AG08396 (cell line): ENCODE data around the gene DAGLA.

ENCODE experiments used
- DNase-seq: peaks from one replicate; pipeline ENCODE4 v3.0.0; 2012; ENCODE audit warnings: low spot score, mixed read lengths

The DAGLA gene

GRCh38 chr11:61711037-61711436 lies 30.8 kb downstream of the DAGLA start:
- DNase-seq = no peak

GRCh38 chr11:61711498-61711897 lies 31.3 kb downstream of the DAGLA start:
- DNase-seq = no peak

DNA sequence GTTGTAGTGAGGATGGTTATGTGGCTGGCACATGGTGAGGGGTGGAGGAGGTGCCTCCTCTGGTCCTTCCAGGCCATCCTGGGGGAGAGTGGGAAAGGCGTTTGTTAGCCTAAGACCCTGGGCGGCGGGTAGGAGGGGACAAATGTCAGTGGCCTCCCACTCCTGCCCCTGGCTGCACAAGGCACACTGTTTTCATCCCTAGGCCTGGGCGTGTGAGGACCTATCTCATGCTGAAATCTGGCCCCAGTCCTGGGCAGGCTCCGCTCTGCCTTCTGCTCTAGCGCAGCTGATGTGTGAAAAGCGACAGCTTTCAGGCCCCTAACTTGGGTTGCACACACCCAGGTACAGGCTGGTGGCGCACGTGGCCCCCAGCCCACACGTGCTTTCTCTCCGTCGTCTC lies 32.1 kb downstream of the DAGLA start:
- no peak for DNase-seq

GRCh38 chr11:61712846-61713245 lies 32.7 kb downstream of the DAGLA start:
- no peak for DNase-seq

GRCh38 chr11:61713464-61713863 lies 33.3 kb downstream of the DAGLA start:
- DNase-seq = no peak

- no peak for DNase-seq
Observed at GRCh38 chr11:61713906-61714305, 33.7 kb downstream of the DAGLA start.

GRCh38 chr11:61714316-61714715 lies 34.1 kb downstream of the DAGLA start:
- DNase-seq = no peak

GRCh38 chr11:61714916-61715315 lies 34.7 kb downstream of the DAGLA start:
- DNase-seq = no peak

DNA sequence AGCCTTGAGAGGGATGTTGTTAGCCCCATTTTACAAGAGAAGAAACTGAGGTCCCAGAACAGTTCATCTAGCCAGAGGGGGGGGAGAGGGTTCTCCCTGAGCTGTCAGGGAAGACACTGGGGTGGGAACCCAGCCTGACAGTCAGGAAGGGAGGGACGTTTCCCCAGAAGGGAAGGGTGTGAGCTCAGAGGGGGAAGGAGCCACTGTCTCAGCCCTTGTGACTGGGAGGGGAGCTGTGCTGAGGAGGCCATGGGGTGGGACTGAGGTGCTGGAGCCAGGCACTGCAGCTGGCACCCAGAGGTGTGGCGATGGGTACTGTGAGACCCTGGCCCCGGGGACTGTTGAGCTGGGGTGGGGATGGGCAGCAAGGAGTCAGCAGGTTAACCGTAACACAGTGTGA lies 35.7 kb downstream of the DAGLA start:
- DNase-seq = no peak

- no peak for DNase-seq
Observed at GRCh38 chr11:61716478-61717285, 36.5 kb downstream of the DAGLA start.

DNA sequence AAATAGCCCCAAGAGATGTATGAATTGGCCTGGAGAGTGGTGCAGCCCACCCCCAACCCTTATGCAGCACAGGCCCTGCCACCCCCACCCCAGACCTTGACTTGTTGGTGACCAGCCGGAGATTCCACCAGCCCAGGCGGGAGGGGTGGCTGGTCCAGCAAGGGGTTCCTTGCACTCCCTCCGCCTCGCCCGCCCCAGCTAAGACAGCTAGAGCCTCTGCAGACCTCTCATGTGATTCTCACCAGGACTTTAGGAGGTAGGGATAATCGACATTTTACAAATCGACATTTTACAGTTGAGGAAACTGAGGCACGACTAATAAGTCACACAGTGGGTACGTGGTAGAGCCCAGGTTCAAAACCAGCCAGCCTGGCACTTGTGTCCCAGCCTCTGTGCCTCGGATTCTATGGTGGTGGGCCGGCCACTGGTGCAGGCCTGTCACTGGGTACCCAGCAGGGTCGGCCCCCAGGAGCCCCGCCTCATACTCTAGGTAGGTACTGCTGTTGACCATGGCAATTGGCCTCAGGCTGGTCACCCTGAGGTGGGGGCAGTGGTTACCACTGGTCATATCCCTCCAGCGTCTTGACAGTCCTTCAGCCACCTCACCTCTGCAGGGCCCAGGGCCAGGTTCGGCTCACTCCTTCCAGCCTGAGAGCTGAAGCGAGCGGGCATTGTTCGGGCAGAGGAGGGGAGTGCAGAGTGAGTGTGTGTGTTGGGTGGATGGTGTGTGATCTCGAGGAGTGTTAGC lies 37.3 kb downstream of the DAGLA start:
- no peak for DNase-seq

DNA sequence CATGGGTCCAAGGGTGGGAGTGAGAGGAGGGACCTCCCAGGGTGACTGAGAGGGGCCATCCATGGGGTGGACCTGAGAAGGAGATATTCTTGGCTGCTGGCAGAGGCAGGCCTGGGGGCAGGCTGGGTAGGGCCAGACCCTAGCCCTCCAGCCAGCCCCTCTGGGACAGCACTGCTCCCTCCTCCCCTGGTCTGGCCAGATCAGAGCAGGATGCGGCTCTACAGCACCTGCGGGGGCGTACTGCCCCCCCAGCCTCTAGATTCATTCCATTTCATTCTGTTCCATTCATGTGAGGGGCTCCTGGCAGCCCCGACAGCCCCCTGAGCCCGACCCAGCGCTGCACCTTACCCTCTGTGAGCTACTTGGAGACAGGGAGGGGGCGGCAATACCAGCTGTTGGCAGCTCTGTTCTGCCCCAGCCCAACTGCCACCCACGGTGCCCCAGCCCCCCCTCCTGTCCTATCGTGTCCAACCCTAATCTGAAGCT lies 37.9 kb downstream of the DAGLA start:
- peak; percentile 44 for DNase-seq

DNA sequence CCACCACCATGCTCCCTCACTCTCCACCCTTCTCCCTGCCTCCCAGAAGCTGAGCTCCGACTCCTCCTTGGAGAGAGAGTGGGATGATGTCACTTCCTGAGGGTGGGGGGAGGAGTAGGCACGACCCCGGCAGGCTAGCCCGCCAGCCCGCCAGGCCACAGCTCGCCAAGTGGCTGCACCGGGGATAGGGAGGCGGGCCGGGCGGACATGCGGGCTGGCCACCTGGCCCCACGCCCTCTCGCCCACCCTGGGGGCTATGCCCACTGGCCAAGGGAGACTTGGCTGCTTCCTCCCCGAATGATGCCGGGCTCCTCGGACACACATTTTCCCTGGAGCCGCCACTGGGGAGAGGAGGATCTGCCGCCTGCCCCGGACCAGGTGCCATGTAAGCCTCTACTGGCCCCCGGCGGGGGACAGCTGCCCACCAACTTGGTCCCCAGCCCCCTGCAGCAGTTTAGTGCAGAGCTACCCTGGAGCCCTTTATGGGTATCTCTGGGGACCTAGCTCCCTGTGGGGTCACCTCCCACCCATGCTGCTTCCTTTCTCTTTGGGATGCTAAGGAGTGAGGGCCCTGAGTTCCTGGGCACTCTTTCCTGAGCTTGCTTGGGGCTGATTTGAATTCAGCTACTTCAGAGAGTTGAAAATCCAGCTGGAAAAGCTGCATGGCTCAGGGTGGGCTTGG lies 38.6 kb downstream of the DAGLA start:
- peak; percentile 89 for DNase-seq

- DNase-seq = no peak
Observed at GRCh38 chr11:61719978-61720377, 39.8 kb downstream of the DAGLA start.

DNA sequence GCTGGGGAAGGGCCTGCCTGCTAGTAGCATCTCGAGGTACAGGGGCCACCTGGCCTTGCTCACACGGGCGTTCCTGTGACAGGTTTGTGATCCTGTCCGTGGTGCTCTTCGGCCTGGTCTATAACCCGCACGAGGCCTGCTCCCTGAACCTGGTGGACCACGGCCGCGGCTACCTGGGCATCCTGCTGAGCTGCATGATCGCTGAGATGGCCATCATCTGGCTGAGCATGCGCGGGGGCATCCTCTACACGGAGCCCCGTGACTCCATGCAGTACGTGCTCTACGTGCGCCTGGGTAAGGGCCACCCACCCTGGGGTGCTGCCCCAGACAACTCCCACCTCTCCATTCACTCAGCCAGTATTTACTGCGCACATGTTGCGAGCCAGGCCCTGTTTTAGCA lies 40.4 kb downstream of the DAGLA start:
- DNase-seq = no peak

GRCh38 chr11:61724437-61724836 lies 44.2 kb downstream of the DAGLA start:
- DNase-seq = no peak

GRCh38 chr11:61725781-61726231 lies 45.6 kb downstream of the DAGLA start:
- DNase-seq = no peak

- no peak for DNase-seq
Observed at GRCh38 chr11:61726775-61727174, 46.6 kb downstream of the DAGLA start.

DNA sequence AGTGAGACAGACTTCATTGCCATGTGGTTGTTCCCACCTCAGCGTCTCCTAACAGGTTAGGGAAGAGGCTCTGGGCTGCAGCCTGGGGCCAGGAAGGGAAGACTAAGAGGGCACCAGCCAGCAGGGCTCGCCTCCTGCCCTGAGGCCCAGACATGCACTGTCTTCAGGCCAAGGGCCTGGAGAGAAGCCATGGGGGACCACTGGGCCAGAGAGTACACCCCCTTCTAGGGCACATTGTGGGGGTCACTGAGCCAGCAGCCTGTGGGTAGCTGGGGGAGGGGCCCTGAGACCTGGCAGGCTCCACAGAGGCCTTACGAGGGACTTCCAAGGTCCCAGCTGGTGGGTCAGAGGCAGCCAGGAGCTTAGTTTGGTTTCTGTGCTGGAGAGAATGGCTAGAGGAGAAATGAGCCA lies 47.2 kb downstream of the DAGLA start:
- DNase-seq = no peak

- DNase-seq = no peak
Observed at GRCh38 chr11:61728066-61728939, 48.1 kb downstream of the DAGLA start.

- DNase-seq = peak; percentile 85
Observed at GRCh38 chr11:61728940-61729219, 48.7 kb downstream of the DAGLA start.
